ENCODE measurements around the gene EFCAB6.

GRCh38 chr22:43812149-43812842 lies at the start of gene EFCAB6:
- TF ChIP-seq POLR2AphosphoS5 (IDR thresholded peaks at IDR 0.05) (peak; percentile 25 to 71 (median 65)), CTCF (IDR thresholded peaks at IDR 0.05) (no peak), EP300 (IDR thresholded peaks at IDR 0.05; ENCODE audit: low read depth) (no peak), POLR2A (IDR thresholded peaks at IDR 0.05) (peak; percentile 62)

All from transverse colon (tissue), 4 donors.